GOT3 (cell line): ENCODE results near the gene GEMIN7.

ENCODE experiments used
- DNase-seq: peaks from one replicate; lab custom pipeline; 2025; ENCODE audit warnings: mixed read lengths; lab: John Stamatoyannopoulos, UW

GEMIN7 gene, protein sequence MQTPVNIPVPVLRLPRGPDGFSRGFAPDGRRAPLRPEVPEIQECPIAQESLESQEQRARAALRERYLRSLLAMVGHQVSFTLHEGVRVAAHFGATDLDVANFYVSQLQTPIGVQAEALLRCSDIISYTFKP

DNA sequence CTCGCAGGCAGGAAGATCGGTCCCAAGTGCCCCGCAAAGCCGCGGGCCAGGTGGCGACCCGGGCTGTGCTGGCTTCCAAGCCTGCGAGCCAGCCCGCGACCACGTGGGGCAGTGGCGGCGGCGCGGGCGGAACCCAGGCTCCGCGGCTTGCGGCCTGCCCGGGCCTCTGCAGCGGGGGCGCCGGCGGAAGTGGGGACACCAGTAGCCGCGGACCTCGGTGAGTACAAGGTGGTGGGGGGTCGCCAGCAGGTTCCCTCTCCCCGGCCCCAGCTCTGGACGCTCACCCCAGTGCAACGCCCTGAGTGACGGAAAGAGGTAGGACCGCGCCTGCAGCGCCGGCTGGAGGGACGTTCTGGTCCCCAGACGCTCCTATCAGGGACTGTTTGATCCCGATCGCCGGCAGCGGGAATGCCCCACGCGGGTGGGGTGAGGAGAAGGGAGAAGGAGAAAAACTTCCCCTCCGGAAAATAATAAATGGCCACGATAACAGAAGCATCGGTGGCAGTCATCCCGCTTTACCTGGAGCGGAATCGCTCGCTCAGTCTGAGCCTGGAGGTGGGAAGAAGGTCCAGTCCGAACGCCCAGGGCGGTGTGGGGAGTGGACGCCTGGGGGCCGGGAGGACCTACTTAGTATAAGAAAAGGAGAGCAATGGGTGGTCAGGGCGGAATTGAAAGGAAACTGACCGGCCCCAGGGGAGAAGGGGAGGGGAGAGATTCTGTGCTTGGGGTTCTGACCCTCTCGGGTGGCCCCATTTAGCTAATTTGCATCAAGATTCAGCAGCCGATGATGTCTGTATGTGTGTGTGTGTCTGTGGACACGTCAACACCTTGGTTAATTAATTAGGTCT, at the start of gene GEMIN7:
Gene GEMIN7 (plus strand): TSS at position 198 of the 848 bp plus-strand sequence. CDS start 10,855 bp downstream, outside the sequence.
- peak; percentile 68 for DNase-seq

DNA sequence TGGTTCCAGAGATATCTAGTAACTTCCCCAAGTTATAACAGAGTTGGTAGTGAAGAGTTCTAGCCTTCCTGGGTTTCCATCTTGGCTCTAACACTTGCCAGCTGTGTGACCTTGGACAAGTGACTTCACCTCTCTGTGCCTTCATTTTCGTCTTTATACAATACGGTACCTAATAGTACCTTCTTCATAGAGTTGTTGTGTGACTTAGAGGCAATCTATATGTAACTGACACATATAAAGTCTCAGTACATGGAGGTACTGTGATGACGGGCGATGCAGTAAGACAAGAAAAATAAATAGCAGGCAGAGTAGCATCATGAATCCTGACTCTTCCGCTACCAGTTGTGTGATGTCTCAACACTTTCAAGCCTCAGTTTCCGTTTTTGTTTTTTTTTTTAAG, 48.2 kb upstream of the GEMIN7 start:
- no peak for DNase-seq

DNA sequence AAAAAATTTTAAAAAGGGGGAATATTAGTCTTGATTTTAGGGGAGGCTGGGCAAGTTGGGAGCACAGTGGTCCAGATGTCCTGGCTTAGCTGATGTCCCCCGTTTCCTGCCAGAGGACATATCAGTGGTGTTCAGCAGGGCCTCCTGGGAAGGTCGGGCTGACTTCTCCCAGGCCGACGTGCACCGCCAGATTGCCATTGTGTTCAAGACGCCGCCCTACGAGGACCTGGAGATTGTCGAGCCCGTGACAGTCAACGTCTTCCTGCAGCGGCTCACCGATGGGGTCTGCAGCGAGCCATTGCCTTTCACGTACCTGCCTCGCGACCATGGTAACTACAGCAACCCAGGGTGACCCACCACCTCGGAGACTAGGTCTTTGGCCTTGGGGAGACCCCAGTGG, 46.6 kb upstream of the GEMIN7 start:
- no peak for DNase-seq

DNA sequence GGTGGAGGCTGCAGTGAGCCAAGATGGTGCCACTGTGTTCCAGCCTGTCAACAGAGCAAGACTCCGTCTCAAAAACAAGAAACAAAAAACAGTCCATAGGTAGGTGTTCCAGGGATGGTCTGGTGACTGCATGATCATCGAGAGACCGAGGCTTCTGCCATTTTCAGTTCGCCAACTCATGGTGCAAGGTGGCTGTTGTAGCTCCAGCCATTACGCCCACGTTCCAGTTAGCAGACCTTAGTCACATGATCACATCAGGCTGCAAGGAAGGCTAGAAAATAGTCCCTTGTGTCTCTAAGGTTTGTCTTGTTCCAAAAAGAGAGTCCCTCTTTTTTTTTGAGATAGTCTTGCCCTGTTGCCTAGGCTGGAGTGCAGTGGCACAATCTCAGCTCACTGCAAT, 43.3 kb upstream of the GEMIN7 start:
- no peak for DNase-seq

DNA sequence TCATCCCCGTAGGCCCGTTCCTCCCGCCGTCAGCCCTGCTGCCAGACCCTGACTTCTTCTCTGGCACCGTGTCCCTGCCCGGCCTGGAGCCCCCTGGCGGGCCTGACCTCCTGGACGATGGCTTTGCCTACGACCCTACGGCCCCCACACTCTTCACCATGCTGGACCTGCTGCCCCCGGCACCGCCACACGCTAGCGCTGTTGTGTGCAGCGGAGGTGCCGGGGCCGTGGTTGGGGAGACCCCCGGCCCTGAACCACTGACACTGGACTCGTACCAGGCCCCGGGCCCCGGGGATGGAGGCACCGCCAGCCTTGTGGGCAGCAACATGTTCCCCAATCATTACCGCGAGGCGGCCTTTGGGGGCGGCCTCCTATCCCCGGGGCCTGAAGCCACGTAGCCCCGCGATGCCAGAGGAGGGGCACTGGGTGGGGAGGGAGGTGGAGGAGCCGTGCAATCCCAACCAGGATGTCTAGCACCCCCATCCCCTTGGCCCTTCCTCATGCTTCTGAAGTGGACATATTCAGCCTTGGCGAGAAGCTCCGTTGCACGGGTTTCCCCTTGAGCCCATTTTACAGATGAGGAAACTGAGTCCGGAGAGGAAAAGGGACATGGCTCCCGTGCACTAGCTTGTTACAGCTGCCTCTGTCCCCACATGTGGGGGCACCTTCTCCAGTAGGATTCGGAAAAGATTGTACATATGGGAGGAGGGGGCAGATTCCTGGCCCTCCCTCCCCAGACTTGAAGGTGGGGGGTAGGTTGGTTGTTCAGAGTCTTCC, 41.5 kb upstream of the GEMIN7 start:
- no peak for DNase-seq

DNA sequence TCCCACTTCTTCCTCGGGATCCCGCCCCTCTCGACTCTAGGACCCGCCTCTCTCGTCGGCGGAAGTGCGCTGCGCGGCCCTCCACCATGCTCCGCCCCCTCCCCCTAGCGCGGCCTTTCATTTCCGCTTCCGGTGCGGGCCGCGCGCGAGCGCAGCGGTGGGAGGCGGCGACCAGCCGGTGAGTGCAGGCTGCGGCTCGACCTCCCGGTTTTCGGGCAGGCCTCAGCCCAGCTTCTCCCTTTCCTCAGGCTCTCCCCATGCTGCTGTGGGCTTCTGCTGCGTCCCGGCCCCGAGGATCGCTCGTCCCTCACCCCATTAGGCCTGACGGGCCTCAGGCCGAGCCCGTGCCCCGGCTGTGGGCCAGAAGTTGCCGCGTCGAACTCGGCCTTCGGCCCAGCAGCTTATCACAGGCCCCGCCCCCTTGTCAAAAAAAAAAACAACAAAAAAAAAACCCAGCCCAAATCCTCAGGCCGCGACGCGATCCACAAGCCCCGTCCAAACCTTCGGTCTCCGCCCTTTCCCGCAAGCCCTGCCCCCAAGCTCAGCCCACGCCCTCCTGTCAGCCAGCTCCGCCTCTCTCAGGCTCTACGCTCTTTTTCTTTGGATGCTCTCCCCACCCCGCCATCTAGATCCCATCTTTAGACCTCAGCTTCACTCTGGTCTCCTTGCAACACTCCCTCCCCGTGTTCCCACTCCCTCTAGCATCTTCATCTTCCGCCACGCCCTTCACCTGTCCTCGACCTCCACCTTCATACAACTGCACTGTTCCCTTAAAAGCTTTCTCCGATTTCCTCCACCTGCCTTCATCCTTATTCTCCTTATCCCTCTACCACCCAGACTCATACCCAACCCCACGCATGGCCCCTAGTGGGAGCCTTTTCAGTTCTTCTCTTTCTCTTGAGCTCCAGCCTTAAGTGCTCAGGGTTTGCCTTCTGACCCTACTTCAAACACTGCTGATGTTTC, 39.8 kb upstream of the GEMIN7 start, which contains the start of gene CLASRP:
Gene CLASRP (plus strand): TSS at position 115 of the 963 bp plus-strand sequence. CDS start 1,168 bp downstream, outside the sequence.
- peak; percentile 61 for DNase-seq

DNA sequence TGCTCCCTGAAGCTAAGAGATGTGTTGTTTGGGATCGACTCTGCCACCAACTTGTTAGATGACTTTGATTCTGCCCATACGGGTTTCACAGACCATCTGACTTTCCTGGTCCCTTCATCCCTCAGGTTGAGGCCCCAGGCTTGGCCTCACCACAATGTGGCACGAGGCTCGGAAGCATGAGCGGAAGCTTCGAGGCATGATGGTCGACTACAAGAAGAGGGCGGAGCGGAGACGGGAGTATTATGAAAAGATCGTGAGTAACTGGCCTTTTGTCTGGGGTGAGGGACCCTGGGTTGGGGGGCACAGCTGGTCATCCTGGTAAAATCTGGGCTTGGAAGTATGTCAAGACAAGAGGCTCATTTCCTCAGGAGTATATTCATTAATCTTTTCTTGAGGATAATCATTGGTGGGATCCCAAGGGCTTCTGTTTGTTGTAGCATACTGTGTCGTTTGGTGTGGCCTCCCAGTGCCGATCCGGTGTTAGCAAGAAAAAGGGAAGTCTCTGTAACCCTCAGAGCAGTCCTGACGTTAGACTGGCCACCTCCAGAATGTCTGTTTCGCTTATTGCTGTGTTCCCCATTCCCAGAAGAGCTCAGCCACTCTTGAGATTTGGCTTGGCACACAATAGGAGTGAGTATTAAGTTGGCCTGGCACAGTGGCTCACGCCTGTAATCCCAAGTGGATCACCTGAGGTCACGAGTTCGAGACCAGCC, 38.8 kb upstream of the GEMIN7 start:
- no peak for DNase-seq

DNA sequence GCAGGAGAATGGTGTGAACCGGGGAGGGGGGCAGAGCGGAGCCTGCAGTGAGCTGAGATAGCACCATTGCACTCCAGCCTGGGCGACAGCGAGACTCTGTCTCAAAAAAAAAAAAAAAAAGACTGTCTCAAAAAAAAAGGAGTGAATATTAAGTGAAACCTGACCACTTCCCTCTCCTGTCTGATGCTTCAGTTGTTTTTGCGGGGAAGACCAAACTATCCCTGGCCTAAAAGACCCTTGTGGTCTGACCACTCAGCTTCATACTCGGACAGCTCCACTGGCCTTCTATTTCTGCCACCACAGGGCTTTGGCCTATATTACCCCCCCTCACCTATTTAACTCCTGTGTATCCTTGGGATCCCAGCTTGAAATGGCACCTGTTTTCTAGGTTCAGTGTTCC, 37.9 kb upstream of the GEMIN7 start:
- no peak for DNase-seq

DNA sequence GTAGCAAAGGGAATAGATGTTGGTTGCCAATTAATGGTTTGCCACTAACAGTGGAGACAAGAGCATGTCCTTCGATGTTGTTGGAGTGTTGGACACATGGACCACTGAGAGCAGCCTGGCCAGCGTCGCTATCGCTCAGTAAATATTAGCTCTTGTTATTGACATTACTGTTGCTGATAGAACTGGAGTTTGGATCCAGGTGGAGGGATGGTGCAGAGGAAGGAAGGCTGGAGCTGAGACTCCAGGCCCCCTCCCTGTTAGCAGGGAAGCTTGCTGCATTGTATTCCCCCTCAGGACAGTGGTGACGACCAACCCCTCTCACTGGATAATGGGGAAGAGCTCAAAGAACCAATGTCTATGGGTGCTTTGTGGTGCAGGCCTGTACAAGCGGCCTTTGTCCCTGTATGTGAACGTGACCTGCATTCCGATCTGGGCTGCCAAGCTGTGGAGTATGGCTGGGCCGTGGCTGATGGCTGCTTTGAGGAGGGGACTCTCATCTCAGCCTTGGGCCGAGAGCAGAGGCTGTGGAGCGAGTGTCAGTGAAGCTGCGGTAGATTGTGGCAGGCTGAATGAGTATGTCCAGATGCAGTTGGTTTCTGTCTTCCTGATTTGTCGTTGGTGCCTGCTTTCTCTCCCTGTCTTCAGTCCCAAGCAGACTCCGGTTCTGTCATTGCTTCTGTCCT, 33.2 kb upstream of the GEMIN7 start:
- DNase-seq = no peak

DNA sequence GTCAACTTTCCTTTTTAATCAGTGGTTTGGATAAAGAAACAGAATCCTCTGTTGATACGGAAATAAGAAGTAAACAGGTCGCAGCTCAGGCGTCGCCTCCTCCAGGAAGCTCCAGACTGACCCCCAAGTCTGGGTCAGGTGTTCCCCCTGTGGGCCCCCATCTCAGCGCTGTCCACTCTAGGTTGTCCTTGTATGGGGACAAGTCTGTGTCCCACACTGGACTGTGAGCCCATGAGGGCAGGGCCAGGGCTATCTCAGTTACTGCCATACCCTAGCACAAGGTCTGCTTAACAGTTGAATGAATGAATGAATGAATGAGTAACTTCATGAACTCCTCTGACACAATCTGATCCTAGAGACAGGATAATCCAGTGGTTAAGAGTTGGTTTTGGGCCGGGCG, 32.7 kb upstream of the GEMIN7 start:
- no peak for DNase-seq

DNA sequence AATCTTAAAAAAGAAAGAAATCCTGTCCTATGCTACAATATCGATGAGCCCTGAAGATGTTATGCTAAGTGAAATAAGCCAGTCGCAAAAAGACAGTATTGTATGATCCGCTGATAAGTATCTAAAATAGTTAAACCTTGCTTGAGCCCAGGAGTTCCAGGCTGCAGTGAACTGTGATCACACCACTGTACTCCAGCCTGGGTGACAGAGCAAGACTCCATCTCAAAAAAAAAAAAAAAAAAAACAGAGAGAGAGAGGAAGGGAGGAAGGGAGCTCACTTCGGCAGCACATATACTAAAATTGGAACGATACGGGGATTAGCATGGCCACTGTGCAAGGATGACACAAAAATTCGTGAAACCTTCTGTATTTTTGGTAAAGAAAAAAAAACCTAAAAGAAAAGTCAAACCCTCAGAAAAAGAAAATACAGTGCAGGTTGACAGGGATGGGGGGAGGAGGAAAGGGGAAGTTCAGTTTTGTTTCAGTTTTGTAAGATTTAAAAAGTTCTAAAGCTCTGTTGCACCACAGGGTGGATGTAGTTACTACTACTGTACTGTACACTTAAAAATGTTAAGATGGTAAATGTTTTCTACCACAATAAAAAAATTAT, 31.8 kb upstream of the GEMIN7 start:
- DNase-seq = no peak

DNA sequence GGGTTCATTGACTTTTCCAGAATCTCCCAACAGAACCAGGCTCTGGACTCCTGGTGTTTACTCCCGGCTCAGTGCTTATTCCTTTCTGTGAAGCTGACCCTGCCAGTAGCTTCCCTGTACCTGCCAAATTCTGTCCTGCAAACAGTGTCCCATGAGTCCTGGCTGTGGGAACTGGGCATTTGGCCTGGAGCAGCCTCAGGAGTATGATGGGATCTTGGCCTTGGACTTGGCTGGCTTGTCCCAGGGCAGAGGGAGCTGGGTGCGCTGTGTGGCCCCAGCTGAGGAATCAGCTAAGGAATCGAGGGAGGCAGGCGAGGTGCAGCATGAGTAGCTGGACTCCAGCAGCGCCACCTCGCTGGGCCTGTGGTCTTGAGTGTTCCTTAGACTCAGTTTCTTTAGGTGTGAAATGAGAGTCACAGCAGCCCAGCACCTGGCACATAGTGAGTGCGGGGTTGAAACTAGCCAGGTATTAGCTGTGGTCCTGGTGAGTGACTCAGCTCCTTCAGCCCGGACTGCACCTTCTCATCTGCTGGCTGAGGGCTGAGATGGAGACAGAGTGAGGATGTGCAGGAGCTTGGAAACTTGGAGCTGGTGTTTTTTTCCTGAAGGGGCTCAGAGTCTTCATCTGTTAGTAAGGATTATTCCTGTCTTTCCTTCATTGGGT, 29.9 kb upstream of the GEMIN7 start:
- DNase-seq = no peak

DNA sequence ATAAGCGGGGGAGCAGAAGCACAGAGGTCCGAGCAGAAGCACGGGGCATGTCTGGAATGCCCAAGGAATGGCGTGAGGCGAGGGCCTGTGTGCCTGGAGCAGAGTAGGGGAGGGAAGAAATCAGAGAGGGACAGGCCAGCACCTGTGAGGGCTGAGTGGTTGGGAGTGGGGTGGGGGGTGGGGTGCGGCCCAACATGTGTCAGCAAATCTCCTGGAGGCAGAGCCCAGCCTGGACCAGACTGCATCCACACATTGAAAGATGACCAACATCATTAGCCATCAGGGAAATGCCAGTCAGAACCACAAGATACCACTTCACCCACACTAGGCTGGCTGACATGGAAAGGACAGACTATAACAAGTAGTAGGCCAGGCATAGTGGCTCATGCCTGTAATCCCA, 29.0 kb upstream of the GEMIN7 start:
- no peak for DNase-seq

DNA sequence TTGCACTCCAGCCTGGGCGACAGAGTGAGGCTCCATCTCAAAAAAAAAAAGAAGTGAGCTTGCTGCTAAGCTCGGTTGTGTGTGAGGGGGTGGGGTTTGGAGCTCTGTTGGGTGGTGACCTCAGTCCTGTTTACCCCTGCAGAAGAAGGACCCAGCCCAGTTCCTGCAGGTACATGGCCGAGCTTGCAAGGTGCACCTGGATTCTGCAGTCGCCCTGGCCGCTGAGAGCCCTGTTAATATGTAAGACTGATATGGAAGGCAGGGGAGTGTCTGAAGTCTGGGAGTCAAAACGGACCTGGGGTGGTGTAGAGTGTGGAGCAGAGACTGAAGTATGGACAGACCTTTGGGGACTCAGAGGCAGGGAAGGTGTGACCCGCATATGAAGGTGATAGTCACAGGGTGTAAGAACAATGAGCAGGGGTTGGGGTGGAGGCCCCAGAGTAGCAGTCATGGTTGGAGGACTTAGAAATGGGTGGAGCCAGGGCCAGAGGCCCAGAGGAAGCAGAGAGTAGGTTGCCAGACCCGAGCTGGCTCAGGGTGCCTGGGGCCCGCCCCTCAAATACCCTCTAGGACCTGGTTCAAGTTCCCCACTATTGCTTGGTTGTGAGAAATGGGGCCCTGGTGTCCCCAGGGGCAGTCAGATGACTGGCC, 27.0 kb upstream of the GEMIN7 start:
- no peak for DNase-seq

DNA sequence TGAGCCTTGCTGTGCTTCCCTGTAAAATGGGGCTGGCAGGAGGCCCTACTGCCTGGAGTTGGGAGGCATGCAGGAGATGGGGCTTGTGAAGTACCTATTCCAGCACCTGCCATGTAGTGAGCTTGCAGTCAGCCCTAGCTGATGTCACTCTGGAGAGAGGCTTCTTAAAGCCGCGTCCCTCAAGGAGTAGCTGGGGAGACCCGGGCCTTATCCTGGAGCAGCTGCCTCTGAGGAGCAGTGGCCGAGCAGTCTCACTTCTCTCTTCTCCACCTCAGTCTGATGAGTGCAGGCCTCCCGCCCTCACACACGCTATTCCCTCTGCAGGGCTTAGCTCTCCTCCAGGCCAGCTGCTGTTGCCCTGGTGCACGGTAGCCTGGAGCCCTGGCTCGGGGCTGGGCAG, 22.2 kb upstream of the GEMIN7 start:
- no peak for DNase-seq

DNA sequence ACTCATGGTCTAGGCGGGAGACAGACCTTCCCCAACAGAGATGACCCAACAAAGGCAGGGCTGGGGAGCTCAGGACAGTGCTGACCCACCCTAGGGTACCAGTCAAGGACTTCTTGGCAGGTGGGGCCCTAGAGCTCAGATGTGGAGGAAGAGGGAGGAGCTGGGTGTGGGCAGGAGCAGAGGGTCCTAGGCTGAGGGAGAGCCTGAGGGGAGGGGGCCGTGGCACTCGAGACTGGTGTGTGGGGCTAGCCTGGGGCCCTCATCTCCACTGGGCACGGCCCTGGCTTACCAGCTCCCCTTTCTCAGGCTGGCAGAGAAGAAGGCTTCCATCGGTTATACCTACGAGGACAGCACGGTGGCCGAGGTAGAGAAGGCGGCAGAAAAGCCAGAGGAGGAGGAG, 21.6 kb upstream of the GEMIN7 start:
- DNase-seq = no peak

DNA sequence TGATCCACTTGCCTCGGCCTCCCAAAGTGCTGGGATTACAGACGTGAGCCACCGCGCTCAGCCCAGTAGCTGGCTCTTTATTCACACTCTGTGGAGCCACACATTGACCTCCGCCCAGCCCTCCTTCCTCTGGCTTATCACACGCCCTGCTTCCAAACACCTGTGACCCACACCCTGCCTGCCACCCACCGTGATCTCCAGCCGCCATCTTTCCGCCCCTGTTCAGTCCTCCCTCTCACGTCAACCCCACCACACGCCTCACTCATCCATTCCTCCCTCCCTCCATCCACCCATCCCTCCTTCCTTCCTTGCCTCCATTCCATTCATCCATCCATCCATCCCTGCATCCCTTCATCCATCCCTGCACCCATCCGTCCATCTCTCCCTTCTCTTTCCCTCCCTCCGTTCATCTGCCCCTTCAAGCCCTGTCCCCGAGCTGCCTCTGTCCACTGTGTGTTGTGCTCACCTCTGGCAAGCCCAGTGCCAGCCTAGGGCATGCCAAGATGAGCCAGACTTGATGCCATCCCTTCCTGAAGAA, 20.4 kb upstream of the GEMIN7 start:
- no peak for DNase-seq

DNA sequence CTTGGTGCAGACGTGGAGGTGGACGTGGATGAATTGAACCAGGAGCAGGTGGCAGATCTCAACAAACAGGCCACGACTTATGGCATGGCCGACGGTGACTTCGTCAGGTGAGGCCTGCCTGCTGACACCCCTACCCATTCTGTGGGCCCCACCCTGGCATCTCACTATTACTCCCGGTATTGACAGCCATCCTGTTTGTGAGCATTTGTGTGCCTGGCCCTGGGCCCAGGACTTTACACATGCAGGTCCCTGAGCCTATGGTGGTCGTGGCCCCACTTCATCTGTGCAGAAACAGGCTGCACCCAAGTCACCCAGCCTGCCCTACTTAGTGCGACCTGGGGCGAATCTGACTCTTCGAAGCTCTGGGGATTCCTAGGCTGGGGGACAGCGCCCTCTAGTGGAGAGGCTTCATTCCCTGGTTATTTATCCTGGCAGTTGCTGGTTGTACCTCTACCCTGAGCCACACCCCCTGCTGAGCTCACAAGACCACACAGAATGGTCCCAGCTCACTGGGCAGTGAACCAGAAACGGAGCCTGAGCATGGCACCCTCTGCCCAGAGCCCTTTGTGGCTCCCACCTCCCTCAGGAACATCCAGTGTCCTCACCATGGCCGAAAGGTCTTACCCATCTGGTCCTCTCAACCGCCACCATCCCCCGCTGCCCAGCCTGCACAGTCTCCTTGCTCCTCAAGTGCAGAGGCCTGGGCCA, 19.6 kb upstream of the GEMIN7 start:
- DNase-seq = no peak
